Stimulated activated CD8-positive, alpha-beta memory T cell treated with anti-CD3 and anti-CD28 coated beads, Interleukin-4, amount 100 ng/mL, for 4 hours (primary cell): ENCODE measurements around the gene PLPP7.
"Not testable (repeated sequence)": the region's sequence is repeated elsewhere in the genome, so short reads cannot be mapped to it uniquely, and the experiment has no call there.

Experiments
- DNase-seq, 2 donors: peaks; one replicate each; pipeline ENCODE4 v3.0.0-alpha.2; 2020; ENCODE audit warnings: low read depth in 2 of 2, low spot score in 1 of 2

Gene PLPP7

GRCh38 chr9:131330814-131331600 lies 41.5 kb downstream of the PLPP7 start:
- no peak for DNase-seq

GRCh38 chr9:131331996-131332395 lies 42.5 kb downstream of the PLPP7 start:
- not testable (repeated sequence) for DNase-seq

GRCh38 chr9:131333771-131334628 lies 44.5 kb downstream of the PLPP7 start:
- DNase-seq = no peak

GRCh38 chr9:131334629-131335367 lies 45.3 kb downstream of the PLPP7 start:
- no peak for DNase-seq

GRCh38 chr9:131335368-131335755 lies 45.8 kb downstream of the PLPP7 start:
- no peak for DNase-seq

- no peak for DNase-seq
Observed at GRCh38 chr9:131337131-131337848, 47.8 kb downstream of the PLPP7 start.

GRCh38 chr9:131339212-131339611 lies 49.7 kb downstream of the PLPP7 start:
- DNase-seq = not testable (repeated sequence)

- not testable (repeated sequence) for DNase-seq
Observed at GRCh38 chr9:131344931-131345535, 55.5 kb downstream of the PLPP7 start.

GRCh38 chr9:131346559-131346958 lies 57.0 kb downstream of the PLPP7 start:
- DNase-seq = no peak

GRCh38 chr9:131347376-131348020 lies 58.0 kb downstream of the PLPP7 start:
- no peak for DNase-seq

GRCh38 chr9:131348631-131349521 lies 59.4 kb downstream of the PLPP7 start:
- DNase-seq = no peak

GRCh38 chr9:131349522-131349880 lies 60.0 kb downstream of the PLPP7 start:
- no peak for DNase-seq

- peak; percentile 66 to 75 for DNase-seq
Observed at GRCh38 chr9:131349881-131350563, 60.5 kb downstream of the PLPP7 start.

- DNase-seq = not testable (repeated sequence)
Observed at GRCh38 chr9:131356479-131356878, 67.0 kb downstream of the PLPP7 start.

GRCh38 chr9:131358556-131358955 lies 69.0 kb downstream of the PLPP7 start:
- no peak for DNase-seq
